Spleen (tissue), 7 donors: Measurements from ENCODE around the gene ANO3.

ENCODE experiments used
- CTCF ChIP-seq, 11 experiments: fragments of 200-600 bp in 7 of 11; fragments of 450-650 bp in 4 of 11; sonication (generic) in 4 of 11; IDR thresholded peaks in 8 of 11; conservative IDR thresholded peaks in 3 of 11; 1 replicate in 7 of 11; 2 replicates in 4 of 11; pipeline versions ENCODE4 v1.4.0 to v1.8.0; 2016 to 2021; ENCODE audit warnings: antibody characterized with exemption in 11 of 11, inconsistent platforms in 4 of 11, mild to moderate bottlenecking in 1 of 11
- POLR2A ChIP-seq, 3 donors: fragments of 450-650 bp; IDR thresholded peaks; one replicate each; pipeline ENCODE4 v1.5.1; 2017; ENCODE audit warnings: antibody characterized with exemption in 3 of 3, mild to moderate bottlenecking in 1 of 3
- POLR2AphosphoS5 ChIP-seq, 3 donors: sonication (generic); formaldehyde crosslinking; IDR thresholded peaks; one replicate each; pipeline ENCODE4 v1.5.1; 2017; ENCODE audit warnings: antibody characterized with exemption in 3 of 3
- donor health status: DM: no; HTN: no; CAD: no; lungs with moderate emphysema.
- donor health status: DM: no; HTN: no; CAD: no.
- donor health status: DM: no; HTN: no; CAD: no.

GRCh38 chr11:26557666-26558065 lies 225.7 kb downstream of the ANO3 start:
- TF ChIP-seq CTCF (IDR thresholded peaks at IDR 0.05 in 8 of 11, conservative IDR thresholded peaks at IDR 0.05 in 3 of 11) (no peak), POLR2AphosphoS5 (IDR thresholded peaks at IDR 0.05) (no peak), POLR2A (IDR thresholded peaks at IDR 0.05) (no peak)
